Gastroesophageal sphincter (tissue), 4 donors: ENCODE data around the gene ITPKC. TPM values are rescaled to one million over a fixed set of nuclear protein-coding genes. Genes with fewer than 3 reads are reported as not detected.

Experiments used
- ATAC-seq: fragments of 150-250 bp; one replicate; pipeline ENCODE4 v1.9.1; 2016; ENCODE audit warnings: mild to moderate bottlenecking, moderate library complexity
- H3K27ac ChIP-seq, 4 donors: fragments of 200-600 bp; sonication (generic) in 3 of 4; 1 replicate in 3 of 4; 2 replicates in 1 of 4; pipeline ENCODE4 v1.5.1; 2016 to 2019
- H3K27me3 ChIP-seq: fragments of 200-600 bp; sonication (generic); one replicate; pipeline ENCODE4 v1.5.1; 2019
- H3K36me3 ChIP-seq, 2 donors: fragments of 200-600 bp; sonication (generic); one replicate each; pipeline ENCODE4 v1.5.1; 2019; ENCODE audit warnings: control low read depth in 1 of 2
- H3K4me1 ChIP-seq, 3 donors: fragments of 200-600 bp; sonication (generic); 1 replicate in 2 of 3; 2 replicates in 1 of 3; pipeline ENCODE4 v1.5.1; 2016 to 2019; ENCODE audit warnings: control low read depth in 2 of 3
- H3K4me3 ChIP-seq, 2 donors: fragments of 200-600 bp; sonication (generic); one replicate each; pipeline ENCODE4 v1.5.1; 2019; ENCODE audit warnings: mild to moderate bottlenecking in 1 of 2, moderate library complexity in 1 of 2
- H3K9me3 ChIP-seq, 3 donors: fragments of 200-600 bp; sonication (generic); one replicate each; pipeline ENCODE4 v1.5.1; 2017 to 2019; ENCODE audit warnings: control low read depth in 2 of 3
- EP300 ChIP-seq: sonication (generic); formaldehyde crosslinking; IDR thresholded peaks from one replicate; pipeline ENCODE4 v1.6.1; 2017; ENCODE audit warnings: antibody characterized with exemption, mild to moderate bottlenecking
- POLR2A ChIP-seq, 2 donors: fragments of 450-650 bp; IDR thresholded peaks; one replicate each; pipeline ENCODE4 v1.6.1; 2017; ENCODE audit warnings: antibody characterized with exemption in 2 of 2, mild to moderate bottlenecking in 2 of 2, moderate library complexity in 1 of 2
- POLR2AphosphoS5 ChIP-seq: sonication (generic); formaldehyde crosslinking; IDR thresholded peaks from one replicate; pipeline ENCODE4 v1.6.1; 2017; ENCODE audit warnings: antibody characterized with exemption
- WGBS, 2 donors: methylation state at CpG; one replicate each; pipeline ENCODE4 v1.1.5; 2018; ENCODE audit warnings: low coverage in 1 of 2; 5-methylcytosine and 5-hydroxymethylcytosine counted together
- total RNA-seq, 4 donors: library from RNA; depleted of rRNA; stranded (reverse); fragments of >200 nt; gene quantifications; one replicate each; pipeline ENCODE4 v1.1.0, GENCODE V29; 2016
- TF ChIP-seq, protein P1 (sequence below), 4 experiments: fragments of 200-600 bp in 2 of 4; fragments of 450-650 bp in 2 of 4; sonication (generic) in 1 of 4; IDR thresholded peaks; one replicate each; pipeline ENCODE4 v1.5.1; 2017 to 2019; ENCODE audit warnings: antibody characterized with exemption in 4 of 4, mild to moderate bottlenecking in 2 of 4, moderate library complexity in 2 of 4

The ITPKC gene
- total RNA-seq, 4 donors from 2014 or later, result 25.2 to 71.8 (median 30.6) TPM

DNA sequence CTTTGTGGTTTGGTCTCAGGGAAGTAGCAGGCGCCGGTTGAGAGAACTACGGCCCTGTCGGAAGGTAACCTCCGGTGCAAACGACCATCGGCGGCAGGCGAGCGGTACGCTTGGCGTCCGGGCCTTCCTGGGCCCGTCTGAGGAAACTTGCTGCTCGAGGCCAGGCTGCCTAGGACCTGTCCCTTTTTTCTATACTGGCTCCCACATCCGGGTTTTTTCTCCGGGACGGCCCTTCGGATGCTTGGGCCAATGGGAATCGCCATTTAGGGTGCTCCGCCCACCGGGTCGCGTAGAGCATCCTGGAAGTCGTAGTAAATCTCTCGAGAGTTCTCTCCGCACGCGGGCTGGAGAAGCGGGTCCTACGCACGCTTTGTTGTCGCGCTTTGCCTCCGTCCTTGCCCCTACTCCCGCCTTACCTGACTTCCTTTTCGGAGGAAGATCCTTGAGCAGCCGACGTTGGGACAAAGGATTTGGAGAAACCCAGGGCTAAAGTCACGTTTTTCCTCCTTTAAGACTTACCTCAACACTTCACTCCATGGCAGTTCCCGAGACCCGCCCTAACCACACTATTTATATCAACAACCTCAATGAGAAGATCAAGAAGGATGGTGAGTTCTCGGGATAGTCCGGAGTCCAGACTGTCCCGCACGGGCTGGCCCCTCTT, 34.1 kb downstream of the ITPKC start, which contains the start of gene SNRPA:
Gene SNRPA, plus strand, starts transcription at position 330 of the 664 bp plus-strand sequence. Its CDS starts 206 bp downstream, at position 536.
- 0% methylated on average over 4 to 23 of the region's 46 CpGs for WGBS, 2 donors
- Histone ChIP-seq H3K27ac (peak within 1 kb of the TSS; percentile 88 to 94 (median 90)), H3K9me3 (no peaks in the 10 kb centered on the region), H3K27me3 (no peaks in the 10 kb centered on the region), H3K4me1 (peaks cover 0 to 58% (median 28%) of the 10 kb centered on the region in 3 donors), H3K36me3 (peaks cover 0 to 9% of the 10 kb centered on the region in 2 donors), H3K4me3 (peak within 1 kb of the TSS; percentile 68 to 74)
- peak; percentile 88 for ATAC-seq
- TF ChIP-seq POLR2AphosphoS5, result peak; percentile 93
- peak; percentile 78 to 79 for TF ChIP-seq POLR2A (IDR thresholded peaks at IDR 0.05)
- no peak for TF ChIP-seq EP300
- TF ChIP-seq, protein P1, sequence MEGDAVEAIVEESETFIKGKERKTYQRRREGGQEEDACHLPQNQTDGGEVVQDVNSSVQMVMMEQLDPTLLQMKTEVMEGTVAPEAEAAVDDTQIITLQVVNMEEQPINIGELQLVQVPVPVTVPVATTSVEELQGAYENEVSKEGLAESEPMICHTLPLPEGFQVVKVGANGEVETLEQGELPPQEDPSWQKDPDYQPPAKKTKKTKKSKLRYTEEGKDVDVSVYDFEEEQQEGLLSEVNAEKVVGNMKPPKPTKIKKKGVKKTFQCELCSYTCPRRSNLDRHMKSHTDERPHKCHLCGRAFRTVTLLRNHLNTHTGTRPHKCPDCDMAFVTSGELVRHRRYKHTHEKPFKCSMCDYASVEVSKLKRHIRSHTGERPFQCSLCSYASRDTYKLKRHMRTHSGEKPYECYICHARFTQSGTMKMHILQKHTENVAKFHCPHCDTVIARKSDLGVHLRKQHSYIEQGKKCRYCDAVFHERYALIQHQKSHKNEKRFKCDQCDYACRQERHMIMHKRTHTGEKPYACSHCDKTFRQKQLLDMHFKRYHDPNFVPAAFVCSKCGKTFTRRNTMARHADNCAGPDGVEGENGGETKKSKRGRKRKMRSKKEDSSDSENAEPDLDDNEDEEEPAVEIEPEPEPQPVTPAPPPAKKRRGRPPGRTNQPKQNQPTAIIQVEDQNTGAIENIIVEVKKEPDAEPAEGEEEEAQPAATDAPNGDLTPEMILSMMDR (IDR thresholded peaks at IDR 0.05), result no peak

DNA sequence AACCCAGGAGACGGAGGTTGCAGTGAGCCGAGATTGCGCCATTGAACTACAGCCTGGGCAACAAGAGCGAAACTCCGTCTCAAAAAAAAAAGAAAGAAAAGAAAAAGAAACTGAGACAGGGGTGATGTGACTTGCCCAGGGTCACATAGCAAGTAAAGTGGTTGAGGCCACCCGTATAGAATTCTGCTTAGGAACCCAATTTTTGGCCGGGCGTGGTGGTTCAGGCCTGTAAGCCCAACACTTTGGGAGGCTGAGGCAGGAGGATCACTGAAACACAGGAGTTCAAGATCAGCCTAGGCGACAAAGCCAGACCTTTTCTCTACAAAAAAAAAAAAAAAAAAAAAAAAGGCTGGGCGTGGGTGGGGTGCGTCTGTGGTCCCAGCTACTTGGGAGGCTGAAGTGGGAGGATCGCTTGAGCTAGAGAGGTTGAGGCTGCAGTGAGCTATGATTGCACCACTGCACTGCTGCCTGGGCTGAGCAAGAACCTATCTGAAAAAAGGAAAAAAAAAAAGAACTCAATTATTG, 35.4 kb downstream of the ITPKC start:
- Histone ChIP-seq H3K4me3 (peak overlapping the region; percentile 61 to 68), H3K4me1 (peaks cover 0 to 71% (median 28%) of the 10 kb centered on the region in 3 donors), H3K27ac (peak overlapping the region in 3 of 4 donors; percentile 90 to 94 (median 91)), H3K9me3 (no peaks in the 10 kb centered on the region), H3K36me3 (peaks cover 0 to 22% of the 10 kb centered on the region in 2 donors), H3K27me3 (no peaks in the 10 kb centered on the region)
- TF ChIP-seq POLR2AphosphoS5 (no peak), EP300 (no peak), POLR2A (IDR thresholded peaks at IDR 0.05) (no peak)
- TF ChIP-seq, protein P1 (IDR thresholded peaks at IDR 0.05), result no peak
- ATAC-seq, result no peak
- 61 to 81% methylated on average over 6 to 12 of the region's 12 CpGs for WGBS, 2 donors

DNA sequence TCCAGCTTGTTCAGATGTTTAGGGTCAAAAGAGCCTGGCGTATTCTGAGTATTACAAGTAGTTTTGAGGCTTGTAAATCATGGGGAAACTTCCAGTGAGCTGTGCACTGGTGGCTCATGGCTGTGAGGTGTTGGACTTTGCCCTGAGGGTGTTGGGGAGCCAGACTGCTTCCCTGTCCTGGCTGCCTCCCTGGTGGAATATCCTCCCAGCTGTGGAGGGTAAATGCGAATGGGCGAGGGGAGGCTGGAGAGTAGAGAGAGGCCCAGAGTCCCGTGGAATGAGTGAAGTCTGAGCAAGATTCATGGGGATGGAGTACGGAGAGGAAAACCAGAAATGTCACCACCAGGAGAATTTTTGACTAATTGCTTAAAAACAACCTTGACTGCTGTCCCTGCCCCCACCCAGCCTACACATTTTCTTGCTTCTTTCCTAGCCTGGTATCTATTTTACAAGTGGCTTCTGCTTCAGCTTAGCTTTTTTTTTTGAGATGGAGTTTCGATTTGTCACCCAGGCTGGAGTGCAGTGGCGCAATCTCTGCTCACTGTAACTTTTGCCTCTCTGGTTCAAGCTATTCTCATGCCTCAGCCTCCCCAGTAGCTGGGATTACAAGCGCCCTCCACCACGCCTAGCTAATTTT, 37.8 kb downstream of the ITPKC start:
- H3K4me1 ChIP-seq, result peaks cover 0 to 60% (median 28%) of the 10 kb centered on the region in 3 donors
- H3K36me3 ChIP-seq, result peaks cover 0 to 46% of the 10 kb centered on the region in 2 donors
- H3K27me3 ChIP-seq, result no peaks in the 10 kb centered on the region
- no peak overlapping the region for H3K4me3 ChIP-seq
- peak overlapping the region in 2 of 4 donors; percentile 8 to 49 for H3K27ac ChIP-seq
- no peaks in the 10 kb centered on the region for H3K9me3 ChIP-seq
- no peak for ATAC-seq
- 73 to 80% methylated on average over 4 to 7 of the region's 9 CpGs for WGBS, 2 donors
- TF ChIP-seq POLR2A (IDR thresholded peaks at IDR 0.05) (no peak), POLR2AphosphoS5 (no peak), EP300 (no peak)
- TF ChIP-seq, protein P1 (IDR thresholded peaks at IDR 0.05), result no peak

DNA sequence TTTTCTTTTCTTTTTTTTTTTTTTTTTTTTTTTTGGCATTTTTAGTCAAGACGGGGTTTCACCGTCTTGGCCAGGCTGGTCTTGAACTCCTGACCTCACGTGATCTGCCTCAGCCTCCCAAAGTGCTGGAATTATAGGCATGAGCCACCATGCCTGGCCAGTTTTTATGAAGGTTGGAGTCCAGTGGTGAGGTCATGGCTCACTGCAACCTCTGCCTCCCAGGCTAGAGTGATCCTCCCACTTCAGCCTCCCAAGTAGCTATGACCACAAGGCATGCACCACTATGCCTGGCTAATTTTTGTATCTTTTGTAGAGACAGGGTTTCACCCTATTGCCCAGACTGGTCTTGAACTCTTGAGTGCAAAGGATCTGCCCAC, 38.3 kb downstream of the ITPKC start:
- Histone ChIP-seq H3K27ac (no peak overlapping the region), H3K27me3 (no peaks in the 10 kb centered on the region), H3K9me3 (no peaks in the 10 kb centered on the region), H3K4me1 (peaks cover 0 to 57% (median 28%) of the 10 kb centered on the region in 3 donors), H3K36me3 (peaks cover 0 to 51% of the 10 kb centered on the region in 2 donors), H3K4me3 (no peak overlapping the region)
- no peak for TF ChIP-seq POLR2A (IDR thresholded peaks at IDR 0.05)
- TF ChIP-seq POLR2AphosphoS5, result no peak
- no peak for TF ChIP-seq EP300
- TF ChIP-seq, protein P1 (IDR thresholded peaks at IDR 0.05), result no peak
- no peak for ATAC-seq
- WGBS, 2 donors, result 100% methylated on average over 1 of the region's 3 CpGs; no CpG with 5 or more reads in 1 of the 2 donors
